ENCODE results near the gene SPATA46.

GRCh38 chr1:162391790-162392563, 15.3 kb upstream of the SPATA46 start:
- TF ChIP-seq RAD21 (IDR thresholded peaks at IDR 0.05; ENCODE audit: low read depth) = peak; percentile 93
- TF ChIP-seq TCF7L2 (IDR thresholded peaks at IDR 0.05; ENCODE audit: borderline replicate concordance, extremely low read depth, insufficient read depth, insufficient read length) = no peak
- no peak for TF ChIP-seq POLR2AphosphoS5 (IDR thresholded peaks at IDR 0.05; ENCODE audit: low read depth, low read length)
- TF ChIP-seq CTCF (IDR thresholded peaks at IDR 0.05 in 2 of 3, conservative IDR thresholded peaks at IDR 0.05 in 1 of 3; ENCODE audit: borderline replicate concordance in 1 of 3, insufficient read depth in 1 of 3, low read depth in 2 of 3, low read length in 2 of 3) = peak; percentile 76 to 86 (median 82)
- TF ChIP-seq JUND (IDR thresholded peaks at IDR 0.05) = no peak

Data from HCT116 (cell line).